Common myeloid progenitor, CD34-positive (primary cell): ENCODE data around the gene SOAT1.

Experiments
- CTCF ChIA-PET: fragments of 350-600 bp; sonication (Branson Sonifier 250); formaldehyde crosslinking; loops from one replicate; lab custom pipeline; 2021; ENCODE audit warnings: antibody characterized with exemption; lab: Charles Lee
- POLR2A ChIA-PET: fragments of 350-600 bp; sonication (Branson Sonifier 250); formaldehyde crosslinking; loops from one replicate; lab custom pipeline; 2021; ENCODE audit warnings: antibody characterized with exemption; lab: Charles Lee
- DNase-seq, 3 donors: peaks; one replicate each; pipeline versions ENCODE4 v3.0.0 to v3.0.0-alpha.2; 2013
- H3K27ac ChIP-seq, 2 experiments: 1 replicate in 1 of 2; 2 replicates in 1 of 2; pipeline ENCODE4 v1.7.0; 2013; ENCODE audit warnings: inconsistent platforms in 2 of 2, low read length in 2 of 2, mild to moderate bottlenecking in 2 of 2, low read depth in 1 of 2, moderate library complexity in 1 of 2; ENCODE audit not compliant: severe bottlenecking in 2 of 2, insufficient read depth in 1 of 2, poor library complexity in 1 of 2
- H3K27me3 ChIP-seq, 5 experiments: replicated peaks in 2 of 5; 1 replicate in 3 of 5; 2 replicates in 2 of 5; pipeline versions ENCODE4 v1.6.1 to v1.7.0; 2013; ENCODE audit warnings: low read length in 4 of 5, mild to moderate bottlenecking in 2 of 5, moderate library complexity in 2 of 5, inconsistent platforms in 1 of 5; ENCODE audit not compliant: insufficient read depth in 5 of 5, control insufficient read depth in 4 of 5
- H3K36me3 ChIP-seq, 4 experiments: 1 replicate in 2 of 4; 2 replicates in 2 of 4; pipeline versions ENCODE4 v1.6.1 to v1.7.0; 2013; ENCODE audit warnings: low read length in 3 of 4, control low read depth in 1 of 4, mild to moderate bottlenecking in 1 of 4; ENCODE audit not compliant: control insufficient read depth in 4 of 4, insufficient read depth in 4 of 4
- H3K4me1 ChIP-seq, 4 experiments: 1 replicate in 3 of 4; 2 replicates in 1 of 4; pipeline versions ENCODE4 v1.6.1 to v1.7.1; 2013; ENCODE audit warnings: low read length in 3 of 4, mild to moderate bottlenecking in 3 of 4, control low read depth in 1 of 4, inconsistent platforms in 1 of 4, moderate library complexity in 1 of 4; ENCODE audit not compliant: control insufficient read depth in 4 of 4, insufficient read depth in 4 of 4; ENCODE audit errors: control extremely low read depth in 1 of 4
- H3K4me3 ChIP-seq, 7 experiments: 1 replicate in 4 of 7; 2 replicates in 3 of 7; pipeline versions ENCODE4 v1.5.1 to v1.7.0; 2013; ENCODE audit warnings: mild to moderate bottlenecking in 7 of 7, low read length in 6 of 7, moderate library complexity in 6 of 7, inconsistent platforms in 2 of 7, low read depth in 2 of 7, control low read depth in 1 of 7; ENCODE audit not compliant: insufficient read depth in 4 of 7, control insufficient read depth in 1 of 7; ENCODE audit errors: extremely low read depth in 1 of 7
- H3K9me3 ChIP-seq, 5 experiments: 1 replicate in 4 of 5; 2 replicates in 1 of 5; pipeline versions ENCODE4 v1.6.1 to v1.7.1; 2013; ENCODE audit warnings: low read length in 4 of 5, mild to moderate bottlenecking in 2 of 5, inconsistent platforms in 1 of 5, low read depth in 1 of 5, moderate library complexity in 1 of 5; ENCODE audit not compliant: control insufficient read depth in 4 of 5, insufficient read depth in 2 of 5; ENCODE audit errors: control extremely low read depth in 1 of 5
- WGBS: methylation state at CpG from one replicate; pipeline ENCODE4 v1.1.5; 2013; ENCODE audit not compliant: insufficient coverage; 5-methylcytosine and 5-hydroxymethylcytosine counted together

The SOAT1 gene

GRCh38 chr1:179287946-179288345 is 5.7 kb upstream of the SOAT1 start:
- Histone ChIP-seq H3K9me3 (no peaks in the 10 kb centered on the region), H3K27ac (no peak overlapping the region), H3K4me3 (no peak overlapping the region), H3K4me1 (peaks cover under 1 to 4% (median 4%) of the 10 kb centered on the region in 4 experiments), H3K27me3 (no peaks in the 10 kb centered on the region), H3K36me3 (no peaks in the 10 kb centered on the region)
- DNase-seq = no peak
- 95% methylated on average over 6 of the region's 6 CpGs for WGBS
- ChIA-PET POLR2A (no interaction called here), CTCF (no interaction called here)

- DNase-seq = no peak
- CTCF ChIA-PET = interaction anchor here (1.8 kb wide), 1 partner anchor 168 kb away, joined by 5 read pairs; no protein-coding TSS in a partner anchor
- Histone ChIP-seq H3K36me3 (no peaks in the 10 kb centered on the region), H3K27me3 (no peaks in the 10 kb centered on the region), H3K4me1 (peaks cover 4 to 9% (median 9%) of the 10 kb centered on the region in 4 experiments), H3K4me3 (no peak overlapping the region), H3K9me3 (no peaks in the 10 kb centered on the region), H3K27ac (no peak overlapping the region)
- POLR2A ChIA-PET = no interaction called here
- WGBS = 92% methylated on average over 1 of the region's 2 CpGs
Measured at GRCh38 chr1:179288977-179289376, 4.6 kb upstream of the SOAT1 start.

- no peaks in the 10 kb centered on the region for H3K27me3 ChIP-seq
- peak overlapping the region in 4 of 7 experiments; percentile 75 to 90 (median 89) for H3K4me3 ChIP-seq
- CTCF ChIA-PET = interaction anchor here (0.6 to 4.5 kb wide), 5 partner anchors 8 to 174 kb away, joined by 3 to 45 read pairs (median 3); no protein-coding TSS in a partner anchor
- peaks cover 16 to 24% (median 20%) of the 10 kb centered on the region in 4 experiments for H3K4me1 ChIP-seq
- peaks cover 0 to 4% (median 0%) of the 10 kb centered on the region in 4 experiments for H3K36me3 ChIP-seq
- no CpG with 5 or more reads among the region's 2 CpGs for WGBS
- DNase-seq = no peak
- no peaks in the 10 kb centered on the region for H3K9me3 ChIP-seq
- no peak overlapping the region for H3K27ac ChIP-seq
- POLR2A ChIA-PET = no interaction called here
Measured at GRCh38 chr1:179295164-179295755, 1.7 kb downstream of the SOAT1 start.

DNA sequence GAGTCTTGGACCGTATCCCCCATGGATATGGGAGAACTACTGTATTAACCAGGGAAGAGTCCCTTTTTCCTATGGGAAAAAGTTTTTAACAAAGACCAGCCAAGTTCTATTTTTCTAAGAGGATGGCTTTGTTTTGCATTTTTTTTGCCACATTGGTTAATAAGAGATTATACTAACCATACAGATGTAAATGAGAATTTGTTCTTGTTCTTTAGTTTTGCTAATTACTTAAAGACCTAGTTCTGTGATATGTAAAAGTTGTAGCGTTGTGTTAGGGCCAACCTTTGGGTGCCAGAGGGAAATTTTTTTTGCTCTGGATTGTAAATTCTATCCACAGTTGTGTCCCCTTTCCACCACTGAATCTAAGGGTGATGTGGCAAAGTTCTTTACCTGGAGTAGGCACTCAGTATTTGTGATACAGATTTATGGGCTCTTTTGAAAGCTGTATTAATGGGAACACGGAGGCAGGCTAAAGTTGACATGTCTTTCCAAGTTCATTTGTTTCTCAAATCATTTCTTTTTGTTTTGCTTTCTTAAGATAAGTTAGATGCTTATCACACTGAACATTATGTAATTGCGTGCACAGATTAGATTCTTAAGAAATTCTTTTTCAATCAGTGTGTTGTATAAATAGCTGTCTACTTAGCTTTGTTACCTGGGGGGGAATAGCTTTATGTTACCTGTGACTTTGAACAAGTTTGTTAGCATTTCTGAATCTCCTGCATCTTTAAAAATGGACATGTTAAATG is 2.9 kb downstream of the SOAT1 start:
- ChIA-PET POLR2A (no interaction called here), CTCF (interaction anchor here (0.6 to 1.4 kb wide), 3 partner anchors 9 to 63 kb away, joined by 3 read pairs; no protein-coding TSS in a partner anchor)
- no peak overlapping the region for H3K4me3 ChIP-seq
- H3K27ac ChIP-seq = no peak overlapping the region
- H3K9me3 ChIP-seq = no peaks in the 10 kb centered on the region
- peaks cover 0 to 4% (median 0%) of the 10 kb centered on the region in 4 experiments for H3K36me3 ChIP-seq
- H3K27me3 ChIP-seq = no peaks in the 10 kb centered on the region
- peaks cover 16 to 24% (median 20%) of the 10 kb centered on the region in 4 experiments for H3K4me1 ChIP-seq
- WGBS = 100% methylated on average over 1 of the region's 4 CpGs
- DNase-seq = no peak

DNA sequence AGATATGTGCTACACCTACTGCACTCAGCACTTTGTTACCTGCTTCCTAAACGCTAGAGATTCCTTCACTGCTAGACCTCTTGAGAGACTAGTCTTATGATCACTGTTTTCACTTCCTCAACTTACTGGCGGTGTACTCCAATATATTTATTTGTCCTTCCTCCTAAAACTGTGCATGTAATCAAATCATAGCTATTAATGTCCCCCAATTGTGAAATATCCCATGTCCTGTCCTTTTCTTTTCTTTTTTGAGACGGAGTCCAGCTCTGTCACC is 3.4 kb downstream of the SOAT1 start:
- POLR2A ChIA-PET = no interaction called here
- H3K4me3 ChIP-seq = no peak overlapping the region
- no peaks in the 10 kb centered on the region for H3K9me3 ChIP-seq
- peaks cover 16 to 24% (median 20%) of the 10 kb centered on the region in 4 experiments for H3K4me1 ChIP-seq
- 93% methylated on average over 2 of the region's 3 CpGs for WGBS
- H3K27ac ChIP-seq = no peak overlapping the region
- DNase-seq = no peak
- CTCF ChIA-PET = interaction anchor here (1.1 to 1.4 kb wide), 2 partner anchors 9 to 63 kb away, joined by 3 read pairs; no protein-coding TSS in a partner anchor
- H3K36me3 ChIP-seq = peaks cover 0 to 4% (median 0%) of the 10 kb centered on the region in 4 experiments
- H3K27me3 ChIP-seq = no peaks in the 10 kb centered on the region

DNA sequence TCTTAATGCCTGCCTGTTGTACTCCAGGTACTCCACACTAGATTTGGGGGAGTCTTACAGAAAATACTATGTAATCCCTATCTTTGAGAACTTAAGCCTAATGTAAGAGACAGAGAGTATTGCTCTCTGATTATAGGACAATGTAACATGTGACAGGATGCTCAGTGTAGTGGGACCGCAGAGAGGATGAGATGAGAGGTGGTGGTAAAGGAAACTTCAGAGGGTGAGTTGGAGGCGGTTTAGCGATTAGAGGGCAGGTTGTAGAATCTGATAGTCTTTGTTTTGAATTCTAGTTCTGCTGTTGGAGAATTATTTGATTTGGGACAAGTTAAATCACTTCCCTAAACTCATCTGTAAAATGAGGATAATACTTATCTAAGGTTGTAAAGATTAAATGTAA is 5.4 kb downstream of the SOAT1 start:
- Histone ChIP-seq H3K9me3 (no peaks in the 10 kb centered on the region), H3K4me3 (no peak overlapping the region), H3K4me1 (peaks cover 9 to 15% (median 13%) of the 10 kb centered on the region in 4 experiments), H3K36me3 (peaks cover 3 to 21% (median 5%) of the 10 kb centered on the region in 4 experiments), H3K27me3 (no peaks in the 10 kb centered on the region), H3K27ac (no peak overlapping the region)
- 81% methylated on average over 3 of the region's 3 CpGs for WGBS
- CTCF ChIA-PET = interaction anchor here (0.5 kb wide), 1 partner anchor 183 kb away, joined by 3 read pairs; no protein-coding TSS in a partner anchor
- peak in 1 of 3 donors; percentile 12 for DNase-seq
- POLR2A ChIA-PET = no interaction called here

- Histone ChIP-seq H3K27ac (no peak overlapping the region), H3K9me3 (no peaks in the 10 kb centered on the region), H3K4me1 (peaks cover 2 to 7% (median 4%) of the 10 kb centered on the region in 4 experiments), H3K4me3 (no peak overlapping the region), H3K36me3 (peaks cover 5 to 24% (median 6%) of the 10 kb centered on the region in 4 experiments), H3K27me3 (no peaks in the 10 kb centered on the region)
- POLR2A ChIA-PET = no interaction called here
- CTCF ChIA-PET = no interaction called here
- DNase-seq = peak in 1 of 3 donors; percentile 29
- no CpG with 5 or more reads among the region's 1 CpG for WGBS
Measured at GRCh38 chr1:179300112-179300511, 6.5 kb downstream of the SOAT1 start.
